ENCODE results near the gene MRGPRE. TPM values are rescaled to one million over a fixed set of nuclear protein-coding genes. Genes with fewer than 3 reads are reported as not detected.

MRGPRE gene
- total RNA-seq, 1 experiment from 2014 or later: not detected

DNA sequence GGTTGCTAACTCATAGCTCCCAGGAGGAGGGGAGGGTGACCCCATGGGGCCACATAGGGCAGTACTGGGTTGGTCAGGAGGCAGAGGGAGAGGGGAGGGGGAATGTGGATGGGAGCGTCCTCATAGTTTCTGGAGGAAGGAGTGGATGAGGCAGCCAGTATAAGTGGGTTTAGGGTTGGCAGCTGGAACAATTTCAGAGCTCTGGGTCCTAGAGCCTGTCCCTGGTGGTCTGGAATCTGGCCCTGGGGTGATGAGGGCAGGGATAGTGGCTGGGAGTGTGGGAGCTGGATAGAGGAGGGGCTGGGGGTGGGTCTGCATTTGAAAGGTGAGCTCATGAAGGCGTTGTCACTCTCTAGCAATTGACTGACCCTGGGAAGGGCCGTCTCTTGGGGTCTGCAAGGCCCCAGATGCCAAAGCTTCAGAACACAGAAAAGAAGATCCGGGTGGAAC lies 8.3 kb downstream of the MRGPRE start:
- Histone ChIP-seq H3K9me3 (ENCODE audit: control insufficient read depth, low read depth, low read length) (no peaks in the 10 kb centered on the region), H3K9ac (ENCODE audit: extremely low read depth, insufficient read length, low read length) (no peak overlapping the region), H3K23me2 (ENCODE audit: insufficient read length, low read depth, low read length, poor library complexity, severe bottlenecking) (no peaks in the 10 kb centered on the region), H2BK20ac (ENCODE audit: low read depth, low read length, poor library complexity, severe bottlenecking) (no peak overlapping the region), H4K8ac (replicated peaks; ENCODE audit: insufficient read length, low read depth, low read length) (no peak overlapping the region), H3K56ac (ENCODE audit: insufficient read length, low read depth, low read length) (no peak overlapping the region), H2BK120ac (ENCODE audit: low read depth, low read length, poor library complexity, severe bottlenecking) (no peak overlapping the region), H3K79me1 (ENCODE audit: insufficient read depth, low read depth, low read length, poor library complexity, severe bottlenecking) (no peaks in the 10 kb centered on the region), H3K27me3 (ENCODE audit: insufficient read depth, low read length) (no peaks in the 10 kb centered on the region), H3K23ac (ENCODE audit: insufficient read length, low read depth, low read length) (no peak overlapping the region), H3K18ac (ENCODE audit: insufficient read length, low read depth, low read length) (no peak overlapping the region), H3K4me2 (ENCODE audit: insufficient read depth, insufficient read length, low read length) (no peak overlapping the region), H4K20me1 (ENCODE audit: control insufficient read depth, insufficient read depth, insufficient read length) (no peaks in the 10 kb centered on the region), H3K14ac (ENCODE audit: insufficient read depth, low read length) (no peak overlapping the region), H4K5ac (ENCODE audit: insufficient read length, low read depth, low read length) (no peak overlapping the region), H3T11ph (ENCODE audit: low read length) (no peak overlapping the region), H4K91ac (ENCODE audit: insufficient read length, low read depth, low read length) (no peak overlapping the region), H2BK15ac (ENCODE audit: low read depth, low read length) (no peak overlapping the region), H2BK5ac (ENCODE audit: insufficient read length, low read length) (no peak overlapping the region), H3K27ac (ENCODE audit: insufficient read length, low read depth, low read length) (no peak overlapping the region), H3K79me2 (ENCODE audit: insufficient read depth, low read length) (no peaks in the 10 kb centered on the region), H2AK5ac (ENCODE audit: insufficient read length, low read length) (no peak overlapping the region), H2AFZ (ENCODE audit: low read length) (no peak overlapping the region), H2BK12ac (ENCODE audit: insufficient read length, low read depth, low read length) (no peak overlapping the region), H3K4me1 (ENCODE audit: insufficient read depth, low read length) (no peaks in the 10 kb centered on the region), H3K4ac (ENCODE audit: low read depth, low read length) (no peak overlapping the region)
- DNase-seq: peak; percentile 57
- no peaks in the 10 kb centered on the region for H3K9me3 Mint-ChIP-seq
- H3K4me3 Mint-ChIP-seq: peak overlapping the region in 1 of 2 experiments; percentile 60; a peak in 1 of 5 replicates
- H3K4me1 Mint-ChIP-seq: peaks cover 19 to 34% of the 10 kb centered on the region in 2 experiments
- no CpG with 5 or more reads among the region's 4 CpGs for whole genome bisulfite sequencing (ENCODE audit: extremely low coverage, insufficient read length, low lambda C conversion rate)
- no peak overlapping the region for H3K27ac Mint-ChIP-seq
- H3K36me3 Mint-ChIP-seq (ENCODE audit: insufficient read depth in 1 of 3, low read depth in 3 of 3): no peaks in the 10 kb centered on the region
- peaks cover 14% of the 10 kb centered on the region for H3K27me3 Mint-ChIP-seq (ENCODE audit: low read depth)
- TF ChIP-seq, protein P1, sequence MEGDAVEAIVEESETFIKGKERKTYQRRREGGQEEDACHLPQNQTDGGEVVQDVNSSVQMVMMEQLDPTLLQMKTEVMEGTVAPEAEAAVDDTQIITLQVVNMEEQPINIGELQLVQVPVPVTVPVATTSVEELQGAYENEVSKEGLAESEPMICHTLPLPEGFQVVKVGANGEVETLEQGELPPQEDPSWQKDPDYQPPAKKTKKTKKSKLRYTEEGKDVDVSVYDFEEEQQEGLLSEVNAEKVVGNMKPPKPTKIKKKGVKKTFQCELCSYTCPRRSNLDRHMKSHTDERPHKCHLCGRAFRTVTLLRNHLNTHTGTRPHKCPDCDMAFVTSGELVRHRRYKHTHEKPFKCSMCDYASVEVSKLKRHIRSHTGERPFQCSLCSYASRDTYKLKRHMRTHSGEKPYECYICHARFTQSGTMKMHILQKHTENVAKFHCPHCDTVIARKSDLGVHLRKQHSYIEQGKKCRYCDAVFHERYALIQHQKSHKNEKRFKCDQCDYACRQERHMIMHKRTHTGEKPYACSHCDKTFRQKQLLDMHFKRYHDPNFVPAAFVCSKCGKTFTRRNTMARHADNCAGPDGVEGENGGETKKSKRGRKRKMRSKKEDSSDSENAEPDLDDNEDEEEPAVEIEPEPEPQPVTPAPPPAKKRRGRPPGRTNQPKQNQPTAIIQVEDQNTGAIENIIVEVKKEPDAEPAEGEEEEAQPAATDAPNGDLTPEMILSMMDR (conservative IDR thresholded peaks at IDR 0.05): no peak
